ENCODE data around the gene MAN2B2. TPM values are rescaled to one million over a fixed set of nuclear protein-coding genes. Genes with fewer than 3 reads are reported as not detected.

Gene MAN2B2
- total RNA-seq, 4 donors from 2014 or later, result 17.5 to 55.9 (median 27.6) TPM

- no peaks in the 10 kb centered on the region for H3K36me3 ChIP-seq
- no peaks in the 10 kb centered on the region for H3K4me1 ChIP-seq
- H3K27ac ChIP-seq, result no peak overlapping the region
- in situ Hi-C loops (cut with MboI; ENCODE audit: low pct_ligation_motif_present in 1 of 4, low pct_unique_long_range_greater_than_20kb in 1 of 4, low sequenced_read_pairs in 3 of 4), result no loop called here
- DNase-seq, result no peak
- no peaks in the 10 kb centered on the region for H3K9me3 ChIP-seq
- H3K4me3 ChIP-seq, result no peak overlapping the region
- peaks cover 14% of the 10 kb centered on the region for H3K27me3 ChIP-seq
- intact Hi-C loops (cut with DNase I; ENCODE audit: low total_unique reads), result no loop called here
- 93 to 100% methylated on average over 10 to 38 of the region's 38 CpGs for WGBS, 2 donors (ENCODE audit: low coverage in 1 of 2)
- TF ChIP-seq POLR2AphosphoS5 (IDR thresholded peaks at IDR 0.05) (no peak), POLR2A (IDR thresholded peaks at IDR 0.05) (no peak), EP300 (IDR thresholded peaks at IDR 0.05; ENCODE audit: low read depth) (no peak), CTCF (IDR thresholded peaks at IDR 0.05) (no peak)
Measured at GRCh38 chr4:6534618-6535328, 40.2 kb upstream of the MAN2B2 start.

GRCh38 chr4:6535329-6535692, 39.7 kb upstream of the MAN2B2 start:
- H3K4me3 ChIP-seq, result no peak overlapping the region
- no peaks in the 10 kb centered on the region for H3K4me1 ChIP-seq
- H3K27ac ChIP-seq, result no peak overlapping the region
- intact Hi-C loops (cut with DNase I; ENCODE audit: low total_unique reads), result no loop called here
- 89% methylated on average over 17 of the region's 17 CpGs; no CpG with 5 or more reads in 1 of the 2 donors for WGBS, 2 donors (ENCODE audit: low coverage in 1 of 2)
- H3K27me3 ChIP-seq, result peaks cover 20% of the 10 kb centered on the region
- TF ChIP-seq EP300 (IDR thresholded peaks at IDR 0.05; ENCODE audit: low read depth), result no peak
- TF ChIP-seq POLR2AphosphoS5 (IDR thresholded peaks at IDR 0.05), result no peak
- no peak for TF ChIP-seq CTCF (IDR thresholded peaks at IDR 0.05)
- TF ChIP-seq POLR2A (IDR thresholded peaks at IDR 0.05), result no peak
- in situ Hi-C loops (cut with MboI; ENCODE audit: low pct_ligation_motif_present in 1 of 4, low pct_unique_long_range_greater_than_20kb in 1 of 4, low sequenced_read_pairs in 3 of 4), result no loop called here
- DNase-seq, result no peak
- H3K9me3 ChIP-seq, result no peaks in the 10 kb centered on the region
- H3K36me3 ChIP-seq, result no peaks in the 10 kb centered on the region

GRCh38 chr4:6535706-6536105, 39.3 kb upstream of the MAN2B2 start:
- peaks cover 23% of the 10 kb centered on the region for H3K27me3 ChIP-seq
- no peak overlapping the region for H3K4me3 ChIP-seq
- 84 to 94% methylated on average over 2 to 7 of the region's 7 CpGs for WGBS, 2 donors (ENCODE audit: low coverage in 1 of 2)
- intact Hi-C loops (cut with DNase I; ENCODE audit: low total_unique reads) (no loop called here), in situ Hi-C loops (cut with MboI; ENCODE audit: low pct_ligation_motif_present in 1 of 4, low pct_unique_long_range_greater_than_20kb in 1 of 4, low sequenced_read_pairs in 3 of 4) (no loop called here)
- H3K4me1 ChIP-seq, result no peaks in the 10 kb centered on the region
- peaks cover 0 to 3% of the 10 kb centered on the region in 2 donors for H3K9me3 ChIP-seq
- TF ChIP-seq POLR2A (IDR thresholded peaks at IDR 0.05) (no peak), POLR2AphosphoS5 (IDR thresholded peaks at IDR 0.05) (no peak), EP300 (IDR thresholded peaks at IDR 0.05; ENCODE audit: low read depth) (no peak), CTCF (IDR thresholded peaks at IDR 0.05) (no peak)
- no peak for DNase-seq
- H3K27ac ChIP-seq, result no peak overlapping the region
- H3K36me3 ChIP-seq, result no peaks in the 10 kb centered on the region

GRCh38 chr4:6538111-6538510, 36.9 kb upstream of the MAN2B2 start:
- Histone ChIP-seq H3K4me1 (no peaks in the 10 kb centered on the region), H3K36me3 (no peaks in the 10 kb centered on the region), H3K27ac (no peak overlapping the region), H3K9me3 (peaks cover 0 to 5% of the 10 kb centered on the region in 2 donors), H3K27me3 (peaks cover 23% of the 10 kb centered on the region), H3K4me3 (no peak overlapping the region)
- DNase-seq, result no peak
- no peak for TF ChIP-seq POLR2A (IDR thresholded peaks at IDR 0.05)
- no peak for TF ChIP-seq EP300 (IDR thresholded peaks at IDR 0.05; ENCODE audit: low read depth)
- no peak for TF ChIP-seq POLR2AphosphoS5 (IDR thresholded peaks at IDR 0.05)
- TF ChIP-seq CTCF (IDR thresholded peaks at IDR 0.05), result no peak
- 83 to 94% methylated on average over 2 to 15 of the region's 15 CpGs for WGBS, 2 donors (ENCODE audit: low coverage in 1 of 2)
- in situ Hi-C loops (cut with MboI; ENCODE audit: low pct_ligation_motif_present in 1 of 4, low pct_unique_long_range_greater_than_20kb in 1 of 4, low sequenced_read_pairs in 3 of 4), result no loop called here
- intact Hi-C loops (cut with DNase I; ENCODE audit: low total_unique reads), result no loop called here

Data from transverse colon (tissue), 4 donors.